Cardiac muscle cell (in vitro differentiated cells and primary cell): ENCODE data around the gene RUNDC3A. TPM values are rescaled to one million over a fixed set of nuclear protein-coding genes. Genes with fewer than 3 reads are reported as not detected.

Source experiments
- DNase-seq, 2 donors: peaks; one replicate each; pipeline versions ENCODE4 v3.0.0 to v3.0.0-alpha.2; 2010 to 2017; ENCODE audit warnings: low read depth in 1 of 2, low spot score in 1 of 2
- H3K27ac ChIP-seq: fragments of 200-600 bp; sonication (generic); 2 replicates; pipeline ENCODE4 v1.5.1; 2016
- H3K27me3 ChIP-seq: fragments of 200-600 bp; sonication (generic); 2 replicates; pipeline ENCODE4 v1.6.0; 2016; ENCODE audit warnings: control low read depth
- H3K36me3 ChIP-seq: fragments of 200-600 bp; sonication (generic); 2 replicates; pipeline ENCODE4 v1.5.1; 2016; ENCODE audit warnings: control low read depth
- H3K4me1 ChIP-seq: fragments of 200-600 bp; sonication (generic); 2 replicates; pipeline ENCODE4 v1.8.1; 2017; ENCODE audit warnings: low read depth, mild to moderate bottlenecking, mixed run types
- H3K4me3 ChIP-seq: fragments of 200-600 bp; sonication (generic); 2 replicates; pipeline ENCODE4 v1.5.1; 2016; ENCODE audit warnings: mild to moderate bottlenecking
- H3K9me3 ChIP-seq: fragments of 200-600 bp; sonication (generic); 2 replicates; pipeline ENCODE4 v1.5.1; 2017; ENCODE audit warnings: low read depth, mild to moderate bottlenecking, control low read depth
- polyA plus RNA-seq: library from polyadenylated mRNA; unstranded; fragments of >200 nt; fragmentation: Nextera tagmentation; extraction: Ambion mirVana; gene quantifications from 2 replicates; pipeline ENCODE4 v1.2.1, GENCODE V29; 2016
- total RNA-seq: library from RNA; depleted of rRNA; stranded (reverse); fragments of >200 nt; gene quantifications from 2 replicates; pipeline ENCODE4 v1.2.3, GENCODE V29; 2016
- TF ChIP-seq, protein P1 (sequence below): IDR thresholded peaks from 2 replicates; pipeline ENCODE4 v1.5.1; 2012; ENCODE audit warnings: low read depth, mild to moderate bottlenecking, low read length

Gene RUNDC3A
- total and polyA plus RNA-seq, 2 experiments from 2014 or later = 1.9 to 5.8 TPM

DNA sequence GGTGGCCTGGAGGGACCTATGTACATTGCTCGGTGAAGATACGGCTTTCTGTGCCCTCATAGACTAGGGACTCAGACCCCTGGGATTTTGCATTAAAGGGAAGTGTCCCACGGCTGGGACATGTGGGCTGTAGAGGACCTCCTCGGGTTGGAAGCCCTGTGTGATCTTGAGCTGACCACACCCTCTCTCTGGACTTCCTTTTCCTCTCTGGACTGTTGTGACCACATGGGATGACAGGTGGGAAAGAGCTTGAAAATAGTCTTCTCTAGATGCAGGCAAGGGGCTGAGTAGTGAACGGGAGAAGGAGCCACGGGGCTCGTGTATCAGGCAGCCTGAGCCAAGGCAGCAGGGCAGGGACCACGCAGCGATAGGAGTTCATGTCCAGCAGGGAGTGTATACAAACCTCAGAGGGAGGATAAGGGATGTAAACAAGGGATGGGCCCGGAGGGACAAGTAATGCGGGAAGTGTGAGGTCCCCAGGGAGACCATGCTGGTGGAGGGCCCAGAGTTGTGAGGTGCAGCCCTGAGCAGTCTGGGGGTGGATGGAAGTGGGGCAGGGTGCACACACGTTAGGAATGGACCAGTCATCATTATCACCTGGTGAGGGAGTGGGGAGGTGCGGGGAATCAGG is 36.0 kb upstream of the RUNDC3A start:
- Histone ChIP-seq H3K9me3 (no peaks in the 10 kb centered on the region), H3K4me3 (no peak overlapping the region), H3K36me3 (no peaks in the 10 kb centered on the region), H3K27ac (no peak overlapping the region), H3K4me1 (no peaks in the 10 kb centered on the region), H3K27me3 (no peaks in the 10 kb centered on the region)
- no peak for DNase-seq
- TF ChIP-seq, protein P1, sequence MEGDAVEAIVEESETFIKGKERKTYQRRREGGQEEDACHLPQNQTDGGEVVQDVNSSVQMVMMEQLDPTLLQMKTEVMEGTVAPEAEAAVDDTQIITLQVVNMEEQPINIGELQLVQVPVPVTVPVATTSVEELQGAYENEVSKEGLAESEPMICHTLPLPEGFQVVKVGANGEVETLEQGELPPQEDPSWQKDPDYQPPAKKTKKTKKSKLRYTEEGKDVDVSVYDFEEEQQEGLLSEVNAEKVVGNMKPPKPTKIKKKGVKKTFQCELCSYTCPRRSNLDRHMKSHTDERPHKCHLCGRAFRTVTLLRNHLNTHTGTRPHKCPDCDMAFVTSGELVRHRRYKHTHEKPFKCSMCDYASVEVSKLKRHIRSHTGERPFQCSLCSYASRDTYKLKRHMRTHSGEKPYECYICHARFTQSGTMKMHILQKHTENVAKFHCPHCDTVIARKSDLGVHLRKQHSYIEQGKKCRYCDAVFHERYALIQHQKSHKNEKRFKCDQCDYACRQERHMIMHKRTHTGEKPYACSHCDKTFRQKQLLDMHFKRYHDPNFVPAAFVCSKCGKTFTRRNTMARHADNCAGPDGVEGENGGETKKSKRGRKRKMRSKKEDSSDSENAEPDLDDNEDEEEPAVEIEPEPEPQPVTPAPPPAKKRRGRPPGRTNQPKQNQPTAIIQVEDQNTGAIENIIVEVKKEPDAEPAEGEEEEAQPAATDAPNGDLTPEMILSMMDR = no peak

DNA sequence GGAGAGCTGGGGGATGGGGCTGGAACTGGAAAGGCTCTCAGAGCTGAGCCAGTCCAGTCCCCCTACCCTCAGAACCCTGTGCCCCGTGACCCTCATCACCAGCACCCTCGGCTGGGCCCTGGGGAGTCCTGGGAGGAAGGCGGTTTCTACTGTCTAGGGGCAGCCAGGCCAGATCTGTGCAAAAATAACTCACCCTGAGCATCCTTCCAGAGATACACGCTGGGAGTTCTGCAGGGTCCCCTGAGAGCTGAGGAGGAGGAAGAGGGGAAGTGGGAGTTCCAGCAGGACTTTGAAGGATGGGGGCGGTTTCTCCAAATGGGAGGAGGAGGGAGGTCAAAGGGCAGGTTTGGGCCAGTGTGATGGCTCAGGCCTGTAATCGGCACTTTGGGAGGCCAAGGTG is 35.4 kb upstream of the RUNDC3A start:
- H3K4me3 ChIP-seq = no peak overlapping the region
- H3K4me1 ChIP-seq = no peaks in the 10 kb centered on the region

DNA sequence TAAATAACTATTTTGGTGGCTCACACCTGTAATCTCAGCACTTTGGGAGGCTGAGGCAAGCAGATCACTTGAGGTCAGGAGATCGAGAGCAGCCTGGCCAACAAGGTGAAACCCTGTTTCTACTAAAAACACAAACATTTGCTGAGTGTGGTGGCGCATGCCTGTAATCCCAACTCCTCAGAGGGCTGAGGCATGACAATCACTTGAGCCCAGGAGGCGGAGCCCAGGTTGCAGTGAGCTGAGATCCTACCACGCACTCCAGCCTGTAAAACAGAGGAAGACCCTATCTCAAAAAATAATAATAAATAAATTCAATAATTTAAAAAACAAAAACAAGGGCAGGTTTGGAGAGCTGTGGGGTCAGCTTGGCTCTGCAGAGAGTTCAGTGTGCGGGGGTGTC is 34.8 kb upstream of the RUNDC3A start:
- DNase-seq = no peak
- H3K4me3 ChIP-seq = no peak overlapping the region
- H3K4me1 ChIP-seq = no peaks in the 10 kb centered on the region

More for the DNA sequence above, 35.4 kb upstream of the RUNDC3A start:
- TF ChIP-seq, protein P1 = no peak
- H3K27ac ChIP-seq = no peak overlapping the region
- H3K36me3 ChIP-seq = no peaks in the 10 kb centered on the region
- H3K27me3 ChIP-seq = no peaks in the 10 kb centered on the region
- no peak for DNase-seq
- no peaks in the 10 kb centered on the region for H3K9me3 ChIP-seq

DNA sequence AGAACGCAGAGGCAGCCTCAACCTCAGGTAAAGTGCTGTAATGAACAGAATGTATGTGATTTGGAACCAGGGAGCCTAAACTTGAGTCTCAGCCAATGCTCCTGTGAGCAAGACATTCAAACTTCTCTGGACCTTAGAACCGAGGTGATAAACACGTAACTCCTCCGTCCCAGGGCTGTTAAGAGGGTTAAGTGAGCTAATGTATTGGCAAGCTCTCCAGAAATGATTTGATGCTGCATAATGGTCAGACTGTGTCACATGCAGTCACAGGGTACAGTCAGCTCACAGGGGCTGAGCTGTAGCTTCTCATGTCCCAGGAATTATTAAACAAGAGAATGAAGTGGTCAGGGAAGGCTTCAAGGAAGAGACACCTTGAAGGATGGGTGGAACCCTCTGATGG is 30.4 kb upstream of the RUNDC3A start:
- H3K36me3 ChIP-seq = no peaks in the 10 kb centered on the region
- no peaks in the 10 kb centered on the region for H3K4me1 ChIP-seq
- no peak for DNase-seq
- H3K27ac ChIP-seq = no peak overlapping the region
- TF ChIP-seq, protein P1 = no peak
- no peak overlapping the region for H3K4me3 ChIP-seq
- H3K27me3 ChIP-seq = no peaks in the 10 kb centered on the region
- no peaks in the 10 kb centered on the region for H3K9me3 ChIP-seq

More for the DNA sequence above, 34.8 kb upstream of the RUNDC3A start:
- Histone ChIP-seq H3K9me3 (no peaks in the 10 kb centered on the region), H3K27me3 (no peaks in the 10 kb centered on the region), H3K27ac (no peak overlapping the region), H3K36me3 (no peaks in the 10 kb centered on the region)
- TF ChIP-seq, protein P1 = no peak

DNA sequence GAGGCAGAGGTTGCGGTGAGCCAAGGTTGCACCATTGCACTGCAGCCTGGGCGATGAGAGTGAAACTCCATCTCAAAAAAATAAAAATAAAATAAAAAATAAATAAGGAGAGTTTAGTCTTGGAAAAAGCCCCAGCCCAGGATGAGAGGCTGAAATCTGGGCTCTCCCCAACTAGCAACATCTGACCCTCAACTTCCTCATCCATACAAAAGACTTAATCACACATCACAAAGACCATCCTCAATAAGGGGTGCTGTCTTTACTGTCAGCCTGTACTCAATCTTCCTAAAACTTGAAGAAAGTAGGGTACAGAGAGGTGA is 29.1 kb upstream of the RUNDC3A start:
- H3K27me3 ChIP-seq = no peaks in the 10 kb centered on the region
- no peaks in the 10 kb centered on the region for H3K36me3 ChIP-seq
- H3K4me1 ChIP-seq = no peaks in the 10 kb centered on the region
- DNase-seq = no peak
- H3K27ac ChIP-seq = no peak overlapping the region
- TF ChIP-seq, protein P1 = no peak
- no peak overlapping the region for H3K4me3 ChIP-seq
- H3K9me3 ChIP-seq = no peaks in the 10 kb centered on the region
